Stimulated activated CD8-positive, alpha-beta memory T cell treated with anti-CD3 and anti-CD28 coated beads, Interleukin-7, amount 100 ng/mL, for 1 hour (primary cell): ENCODE measurements around the gene TLL2.

Source experiments
- DNase-seq, 2 donors: peaks; one replicate each; pipeline ENCODE4 v3.0.0-alpha.2; 2020; ENCODE audit warnings: low read depth in 2 of 2

The TLL2 gene

DNA sequence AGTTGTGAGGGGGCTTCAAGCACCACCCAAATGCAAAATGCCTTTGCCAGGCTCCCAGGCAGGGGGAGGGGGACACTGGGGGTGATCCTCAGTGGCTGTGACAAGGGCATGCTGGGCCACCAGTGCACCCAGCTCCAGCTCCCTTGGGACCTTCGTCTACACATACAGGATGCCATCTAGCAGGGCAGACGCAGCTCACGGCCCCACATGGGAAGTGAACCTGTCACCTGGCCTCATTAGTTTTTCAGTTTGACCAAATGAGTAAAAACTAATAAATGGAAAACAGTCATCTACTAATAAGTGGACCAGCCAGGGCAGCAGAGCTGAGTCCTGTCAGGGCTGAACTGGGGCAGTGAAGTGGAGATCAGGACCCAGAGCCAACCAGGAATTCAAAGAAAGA is 50.2 kb downstream of the TLL2 start:
- DNase-seq = no peak

GRCh38 chr10:96462606-96463151 is 51.0 kb downstream of the TLL2 start:
- no peak for DNase-seq

DNA sequence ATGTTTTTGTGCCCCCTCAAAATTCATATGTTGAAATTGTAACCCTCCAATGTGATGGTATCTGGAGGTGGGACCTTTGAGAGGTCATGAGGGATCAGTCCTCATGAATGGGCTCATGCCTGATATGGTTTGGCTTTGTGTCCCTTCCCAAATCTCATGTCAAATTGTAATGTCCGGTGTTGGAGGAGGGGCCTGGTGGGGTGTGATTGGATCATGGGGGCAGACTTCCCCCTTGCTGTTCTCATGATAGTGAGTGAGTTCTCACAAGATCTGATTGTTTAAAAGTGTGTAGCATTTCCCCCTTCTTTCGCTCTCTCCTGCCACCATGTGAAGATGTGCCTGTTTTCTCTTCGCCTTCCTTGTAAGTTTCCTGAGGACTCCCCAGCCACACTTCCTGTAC is 53.4 kb downstream of the TLL2 start:
- DNase-seq = no peak

GRCh38 chr10:96457341-96457740 is 56.4 kb downstream of the TLL2 start:
- no peak for DNase-seq

- no peak for DNase-seq
Measured at GRCh38 chr10:96456296-96456840, 57.4 kb downstream of the TLL2 start.

DNA sequence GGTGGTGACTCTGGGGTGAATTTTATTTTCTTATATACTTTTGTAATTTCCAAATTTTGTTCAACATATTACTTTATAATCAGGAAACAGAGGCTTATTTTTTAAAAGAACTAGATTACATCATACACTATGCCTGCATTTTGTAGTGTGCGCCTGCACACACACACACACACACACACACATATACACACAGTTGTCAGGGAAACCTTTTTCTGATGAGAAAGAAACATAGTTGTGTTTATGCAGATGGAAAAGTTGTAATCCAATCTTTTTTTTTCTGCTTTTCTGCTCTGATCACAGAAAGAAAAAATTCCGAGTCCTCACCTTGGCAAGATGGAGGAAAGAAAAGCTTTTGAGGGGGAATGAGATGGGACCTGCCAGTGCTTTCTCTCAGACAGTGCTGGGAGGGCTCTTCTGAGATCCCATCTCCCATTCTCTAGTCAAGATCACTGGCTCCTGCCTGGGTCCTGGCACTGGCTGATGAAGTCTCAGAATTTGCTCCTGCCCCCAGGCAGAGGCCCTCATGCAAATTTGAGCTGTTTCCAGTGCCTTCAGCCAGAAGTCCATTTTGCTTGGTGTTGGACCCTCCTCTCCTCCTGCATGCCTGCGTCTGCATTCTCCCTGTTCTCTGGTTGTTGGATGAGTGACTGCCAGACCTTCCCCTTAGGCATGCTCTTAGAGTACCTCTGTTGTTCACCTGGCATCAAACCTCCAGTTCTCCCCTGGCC is 59.7 kb downstream of the TLL2 start:
- no peak for DNase-seq

GRCh38 chr10:96452494-96453153 is 61.1 kb downstream of the TLL2 start:
- no peak for DNase-seq

DNA sequence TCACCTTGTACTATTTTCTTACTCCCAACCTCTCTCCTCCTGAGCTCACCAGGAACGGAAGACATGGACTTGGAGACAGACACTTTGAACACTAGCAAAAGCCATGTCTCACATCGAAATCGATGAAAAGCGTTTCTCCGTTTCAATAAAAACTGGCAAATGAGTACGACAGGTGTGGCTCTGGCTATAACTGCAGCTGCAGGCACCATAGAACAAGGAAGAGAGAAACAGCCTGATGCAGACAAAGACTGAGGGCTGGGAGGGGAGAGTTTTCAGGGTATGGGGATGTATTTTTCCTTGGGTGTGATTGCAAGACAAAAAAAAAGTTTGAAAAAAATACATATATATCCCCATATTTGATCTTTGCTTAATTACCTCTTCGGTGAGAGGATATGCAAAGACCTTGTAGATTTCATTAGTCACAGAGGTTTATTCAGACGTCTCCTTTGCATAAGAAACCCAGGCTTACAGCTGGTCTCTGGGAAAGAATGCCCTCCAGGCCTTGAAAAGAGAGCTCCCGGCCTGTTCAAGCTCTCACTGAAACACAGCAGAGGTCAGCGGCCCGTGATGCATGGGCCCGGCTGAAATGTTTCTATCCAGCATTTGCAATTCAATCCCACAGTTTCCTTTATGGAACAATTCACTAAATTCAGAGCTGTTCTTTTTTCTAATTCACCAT is 63.1 kb downstream of the TLL2 start:
- no peak for DNase-seq

DNA sequence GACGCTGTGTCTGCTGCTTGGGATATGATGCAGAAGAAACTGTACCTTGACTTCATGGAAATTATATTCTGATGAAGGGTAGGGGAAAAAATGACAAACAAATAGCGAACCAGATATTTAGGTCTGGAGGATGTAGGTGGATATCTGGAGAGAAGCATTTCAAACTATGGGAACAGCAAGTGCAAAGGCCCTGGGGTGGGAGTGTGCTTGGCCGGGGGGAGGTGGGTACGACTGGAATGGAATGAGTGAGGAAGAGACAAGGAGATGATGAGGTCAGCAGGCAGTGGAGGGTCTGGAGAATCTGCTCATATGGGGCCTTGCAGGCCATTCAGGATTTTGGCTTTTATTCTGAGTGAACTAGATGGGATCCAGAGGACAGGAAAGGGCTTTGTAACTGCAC is 65.2 kb downstream of the TLL2 start:
- no peak for DNase-seq

DNA sequence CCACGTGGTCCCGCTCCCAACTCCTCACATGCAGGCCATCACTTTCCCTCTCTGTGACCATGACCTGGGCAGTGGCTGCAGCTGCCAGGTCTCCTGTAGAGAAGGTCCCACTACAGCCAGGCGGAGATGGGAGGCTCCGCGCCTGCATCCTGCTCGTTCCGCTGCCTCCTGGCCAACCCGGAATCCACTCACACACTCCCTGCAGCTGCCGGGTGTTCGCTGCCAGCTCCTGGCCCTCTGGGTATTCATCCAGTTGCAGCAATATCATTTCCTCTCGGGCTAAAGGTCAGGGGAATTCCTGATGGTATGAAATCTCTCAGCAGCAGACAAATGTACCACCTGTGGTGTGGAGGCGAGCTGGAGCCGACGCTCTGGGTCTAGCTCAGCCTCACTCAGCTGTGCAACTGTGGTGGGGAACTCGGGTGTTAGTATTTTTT is 65.7 kb downstream of the TLL2 start:
- DNase-seq = no peak

DNA sequence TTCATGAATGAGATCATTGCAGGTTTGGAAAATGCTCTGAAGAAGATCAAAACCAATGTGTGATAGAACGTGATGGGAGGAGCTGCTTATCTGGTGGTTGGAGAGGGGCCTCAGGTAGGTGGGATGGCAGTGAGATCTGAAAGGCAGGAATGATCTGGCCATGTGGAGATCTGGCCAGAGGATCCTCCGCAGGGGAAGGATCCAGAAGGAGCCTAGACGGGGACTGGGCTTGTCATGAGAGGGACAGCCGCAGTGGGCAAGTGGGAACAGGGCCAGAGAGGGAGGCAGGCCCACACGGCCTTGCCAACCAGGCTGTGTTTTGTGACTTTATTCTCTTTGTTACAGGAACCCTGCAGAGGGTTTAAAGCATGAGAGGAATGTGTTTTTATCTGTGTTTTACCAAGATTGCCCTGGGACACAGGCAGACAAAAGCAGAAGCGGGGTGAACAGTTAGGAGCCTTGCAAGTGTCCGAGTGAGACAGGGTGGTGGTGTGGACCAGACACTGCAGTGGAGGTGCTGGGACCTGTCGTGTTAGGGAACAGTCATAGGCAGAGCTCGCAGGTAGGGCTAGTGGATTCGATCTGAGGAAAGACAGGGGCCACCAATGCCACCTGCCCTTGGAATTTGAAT is 66.6 kb downstream of the TLL2 start:
- no peak for DNase-seq

DNA sequence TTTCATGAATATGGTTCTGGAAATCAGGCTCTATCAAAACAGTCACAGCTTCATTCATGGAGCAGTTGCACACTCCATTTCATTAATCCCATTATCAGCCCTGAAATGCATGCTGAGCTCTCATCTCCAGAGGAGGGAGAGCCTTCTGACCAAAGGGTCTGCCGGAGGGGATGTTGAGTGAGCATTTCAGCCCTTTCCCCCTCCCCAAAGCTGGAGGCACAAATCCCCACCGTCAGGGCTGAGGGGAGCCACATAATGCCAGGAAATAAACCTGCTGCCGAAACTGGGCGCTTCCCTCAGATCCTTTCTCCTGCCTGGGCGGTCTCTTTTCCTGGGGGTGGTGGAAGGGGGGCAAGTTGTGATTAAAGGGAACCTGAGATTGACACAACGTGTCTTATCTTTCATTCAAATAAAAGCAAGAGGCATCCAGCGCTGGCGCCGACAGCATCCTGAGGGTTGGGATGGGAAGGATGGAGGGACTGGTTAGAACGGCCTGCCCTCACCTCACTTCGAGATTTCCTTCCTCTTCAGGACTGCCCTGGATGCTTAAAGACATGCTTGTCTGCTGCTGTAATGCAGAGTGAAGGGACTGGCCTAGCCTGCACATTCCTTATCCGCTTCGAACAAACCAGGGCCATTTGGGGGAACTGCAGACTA is 71.6 kb downstream of the TLL2 start:
- DNase-seq = no peak

- DNase-seq = no peak
Measured at GRCh38 chr10:96441322-96441885, 72.3 kb downstream of the TLL2 start.

DNA sequence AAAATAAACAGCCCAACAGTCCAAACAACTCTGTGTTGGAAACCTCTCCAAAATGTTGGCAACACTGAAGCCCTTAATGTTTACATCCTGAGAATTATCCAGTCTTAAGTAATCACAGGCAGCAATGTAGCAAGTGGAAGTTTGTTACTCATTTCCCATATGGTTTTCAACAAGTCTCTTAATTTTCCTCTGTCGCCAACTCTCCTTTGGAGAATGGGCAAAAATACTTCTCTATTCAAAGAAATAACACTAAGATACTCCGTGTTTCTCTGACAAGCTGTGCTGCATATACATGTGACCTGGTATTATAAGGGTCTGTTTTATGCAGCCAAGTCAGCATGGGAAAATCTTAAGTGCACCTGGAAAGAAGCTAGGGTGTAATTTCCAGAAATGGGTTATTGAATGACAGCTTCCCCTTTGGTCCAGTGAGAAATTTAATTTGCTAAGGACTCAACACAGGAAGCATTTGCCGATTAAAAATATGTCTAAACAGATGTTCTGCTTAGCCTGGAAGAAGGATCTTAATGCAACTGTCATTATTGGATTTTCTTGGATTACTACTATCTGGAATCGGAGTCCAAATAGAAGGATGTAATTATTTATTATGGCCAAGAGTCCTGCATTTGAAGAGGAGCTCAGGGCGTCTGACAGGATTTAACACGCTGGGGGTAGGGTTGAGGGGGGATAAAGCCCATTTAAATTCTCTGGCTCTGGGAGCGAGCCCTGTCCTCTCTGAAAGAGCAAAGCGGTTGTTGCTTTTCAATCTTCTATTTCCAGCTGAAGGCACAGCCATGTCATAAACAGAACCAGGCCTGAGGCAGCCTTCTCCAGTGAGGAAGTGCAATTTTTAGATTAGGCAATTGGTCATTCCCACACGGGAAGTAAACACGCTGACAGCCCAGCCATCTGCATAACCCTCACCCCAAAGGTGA is 73.1 kb downstream of the TLL2 start:
- DNase-seq = no peak

GRCh38 chr10:96439725-96440124 is 74.0 kb downstream of the TLL2 start:
- no peak for DNase-seq

DNA sequence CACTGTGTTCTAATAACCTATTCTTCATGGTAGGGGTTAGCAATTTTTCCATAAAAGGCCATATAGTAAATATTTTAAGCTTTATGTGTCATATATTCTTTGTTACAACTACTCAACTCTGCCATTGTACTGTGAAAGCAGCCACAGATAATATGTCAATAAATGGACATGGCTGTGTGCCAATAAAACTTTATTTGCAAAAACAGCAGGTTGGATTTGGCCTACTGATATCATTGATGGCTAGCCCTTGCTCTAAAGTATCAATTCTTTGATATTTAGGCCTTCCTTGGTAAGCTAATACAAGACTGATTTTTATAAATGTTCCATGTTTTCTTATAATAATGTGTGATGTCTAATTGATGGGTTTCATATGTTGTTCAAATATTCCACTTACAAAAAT is 77.7 kb downstream of the TLL2 start:
- DNase-seq = no peak

GRCh38 chr10:96431211-96431970 is 82.3 kb downstream of the TLL2 start:
- DNase-seq = no peak

DNA sequence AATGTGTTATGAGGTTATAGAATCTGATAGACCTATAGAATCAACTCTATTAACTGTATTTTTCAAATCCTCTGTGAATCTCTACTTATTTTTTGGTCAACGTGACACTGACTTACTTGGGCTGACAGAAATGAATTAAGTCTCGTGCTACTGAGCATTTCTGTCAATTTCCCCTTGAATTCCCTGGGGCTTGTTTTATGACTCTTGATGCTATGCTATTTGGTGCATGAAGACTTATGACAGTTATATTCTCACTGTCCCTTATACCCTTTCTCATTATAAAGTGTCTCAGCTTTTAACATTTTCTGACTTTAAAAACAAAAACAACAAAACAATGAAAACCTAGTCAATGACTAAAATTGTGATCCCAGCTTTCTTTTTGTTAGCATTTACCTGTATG is 86.4 kb downstream of the TLL2 start:
- no peak for DNase-seq

DNA sequence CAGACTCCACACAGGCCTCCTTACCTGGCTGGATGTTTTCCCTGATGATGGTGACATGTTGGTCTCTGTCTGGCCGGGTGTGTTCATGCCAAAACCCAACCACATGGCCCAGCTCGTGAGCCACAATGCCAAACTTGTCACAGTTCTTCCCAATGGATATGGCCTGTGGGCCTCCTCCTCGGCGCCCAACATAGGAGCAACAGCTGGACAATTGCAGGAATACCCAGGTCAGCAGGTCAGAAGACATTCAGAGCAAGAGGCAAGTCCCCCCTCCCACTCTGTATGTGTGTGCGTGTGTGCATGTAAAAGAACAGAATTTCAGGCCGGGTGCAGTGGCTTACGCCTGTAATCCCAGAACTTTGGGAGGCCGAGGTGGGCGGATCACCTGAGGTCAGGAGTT is 91.2 kb downstream of the TLL2 start:
- DNase-seq = no peak
